Activated gamma-delta T cell (primary cell): Measurements from ENCODE around the gene KISS1R.
"Not testable (repeated sequence)": the region's sequence is repeated elsewhere in the genome, so short reads cannot be mapped to it uniquely, and the experiment has no call there.

Source experiments
- DNase-seq: peaks from one replicate; lab custom pipeline; 2025; lab: John Stamatoyannopoulos, UW
- total RNA-seq, 2 donors: gene quantifications; one replicate each; lab custom pipeline; 2026; lab: John Stamatoyannopoulos, UW

KISS1R gene
- 0.17 to 0.82 reads per million in 2 donors for total RNA-seq

- DNase-seq: no peak
Measured at GRCh38 chr19:917323-918151, at the start of gene KISS1R. TSS of gene KISS1R (plus strand) at chr19:917333. CDS start at chr19:917503, 170 bp downstream.

DNA sequence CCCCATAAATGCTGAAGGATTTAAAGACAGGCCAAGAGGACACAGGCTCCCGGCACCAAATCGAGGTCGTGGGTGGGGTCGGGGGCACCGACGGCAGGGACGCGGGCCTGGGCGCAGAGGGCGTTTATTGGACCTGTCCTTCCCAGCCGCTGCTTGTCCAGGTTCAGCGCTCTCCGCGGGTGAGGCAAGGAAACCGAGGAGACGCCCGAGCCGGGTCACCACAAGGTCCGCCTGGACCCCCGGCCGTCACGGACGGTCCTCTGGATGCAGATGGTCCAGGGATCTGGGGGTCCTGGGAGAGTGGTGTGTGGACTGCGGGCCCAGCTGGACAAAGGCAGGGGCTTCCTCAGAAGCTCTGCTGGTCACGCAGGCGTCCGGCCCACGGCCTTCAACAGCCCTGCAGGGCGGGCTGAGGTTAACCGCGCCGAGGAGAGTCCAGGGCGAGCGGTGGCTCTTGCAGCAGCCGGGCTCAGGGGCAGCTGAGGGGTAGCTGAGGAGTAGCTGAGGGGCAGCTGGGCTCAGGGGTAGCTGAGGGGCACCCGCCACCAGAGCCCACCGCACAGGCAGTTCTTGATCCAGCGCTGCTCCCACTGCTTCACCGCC lies 49.2 kb upstream of the KISS1R start:
- DNase-seq: no peak

GRCh38 chr19:868458-869244 lies 48.5 kb upstream of the KISS1R start:
- no peak for DNase-seq

DNA sequence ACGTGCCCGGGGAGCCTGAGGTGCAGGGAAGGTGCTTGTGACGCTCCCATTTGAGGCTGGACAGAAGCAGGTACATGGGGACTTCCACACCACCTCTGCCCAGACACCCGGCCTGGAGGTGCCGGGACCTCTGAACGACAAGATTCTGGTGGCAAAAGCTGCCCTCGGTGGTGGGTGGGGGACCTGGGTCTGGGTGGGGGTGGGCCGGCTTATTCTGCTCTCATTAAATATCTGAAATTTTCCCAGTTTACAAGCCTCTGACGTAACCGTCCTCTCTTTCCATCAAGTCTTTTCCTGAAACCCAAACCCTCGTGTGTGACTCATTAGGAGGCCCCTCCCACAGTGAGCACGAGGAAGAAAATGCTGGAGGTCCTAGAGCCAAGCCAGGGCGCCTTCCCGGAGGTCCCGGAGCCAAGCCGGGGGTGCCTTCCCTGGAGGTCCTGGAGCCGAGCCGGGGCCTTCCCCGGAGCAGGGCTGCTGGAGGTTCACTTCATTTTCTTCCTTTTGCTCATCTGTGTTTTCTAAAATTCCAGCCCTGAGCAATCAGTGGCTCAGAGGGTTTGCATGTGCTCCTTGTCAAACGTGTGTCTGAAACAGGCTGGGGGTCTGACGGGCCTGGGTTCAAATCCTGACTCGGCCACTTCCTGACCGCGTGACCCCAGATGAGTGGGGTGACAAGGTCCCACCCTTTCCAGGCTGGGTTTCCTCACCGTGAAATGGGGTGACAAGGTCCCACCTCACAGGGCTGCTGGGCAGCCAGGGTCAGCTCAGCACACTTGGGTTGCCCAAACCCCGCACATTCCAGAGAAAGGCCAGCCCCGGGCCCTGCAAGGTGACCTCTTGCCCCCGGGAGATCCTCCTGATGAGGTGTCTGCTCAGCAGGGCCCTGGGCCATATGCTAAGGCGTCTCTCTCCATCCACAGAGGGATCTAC lies 47.6 kb upstream of the KISS1R start:
- no peak for DNase-seq

GRCh38 chr19:870314-870713 lies 46.8 kb upstream of the KISS1R start:
- no peak for DNase-seq

DNA sequence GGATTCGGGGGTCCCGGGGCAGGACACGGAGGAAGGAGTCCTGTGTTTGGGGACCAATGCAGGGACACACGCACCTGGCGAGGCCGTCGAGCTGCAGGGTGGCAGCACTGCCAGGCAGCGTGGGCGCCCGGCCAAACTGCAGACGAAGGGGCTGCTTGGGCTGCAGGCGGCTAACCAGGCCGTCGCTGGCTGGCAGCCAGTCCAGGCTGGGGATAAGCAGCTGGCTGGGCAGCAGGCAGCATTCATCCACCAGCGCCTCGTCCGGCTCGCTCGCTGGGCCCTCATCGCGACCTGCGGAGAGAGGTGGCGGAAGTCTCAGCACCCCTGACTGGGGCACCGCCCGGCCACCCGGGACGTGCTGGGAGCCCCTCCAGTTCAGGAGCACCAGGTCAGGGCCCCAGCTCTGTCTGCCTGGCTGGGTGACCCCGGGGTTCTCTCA lies 46.2 kb upstream of the KISS1R start:
- no peak for DNase-seq

- DNase-seq: no peak
Measured at GRCh38 chr19:871446-872265, 45.5 kb upstream of the KISS1R start.

GRCh38 chr19:872266-872951 lies 44.7 kb upstream of the KISS1R start:
- no peak for DNase-seq

- no peak for DNase-seq
Measured at GRCh38 chr19:873084-873483, 44.0 kb upstream of the KISS1R start.

GRCh38 chr19:873561-874041 lies 43.5 kb upstream of the KISS1R start:
- no peak for DNase-seq

- DNase-seq: no peak
Measured at GRCh38 chr19:875265-875879, 41.8 kb upstream of the KISS1R start.

DNA sequence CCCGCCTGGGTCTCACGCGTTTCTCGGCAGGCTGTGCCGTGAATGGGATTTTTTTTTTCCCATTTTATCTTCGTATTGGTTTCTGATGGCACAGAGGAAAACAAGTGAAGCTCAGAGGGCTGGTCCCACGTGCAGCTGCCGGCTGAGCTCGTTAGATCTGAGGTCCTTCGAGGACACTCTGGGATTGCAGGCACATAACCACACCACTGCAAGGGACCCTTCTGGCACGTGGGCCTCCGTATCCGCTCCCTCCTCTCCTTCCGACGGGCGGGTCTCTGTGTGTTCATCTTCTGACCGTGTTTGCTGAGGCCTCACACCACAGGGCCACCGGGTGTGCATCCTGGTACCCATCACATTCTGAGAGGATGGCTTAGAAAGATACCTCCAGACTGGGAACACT lies 41.0 kb upstream of the KISS1R start:
- DNase-seq: no peak

GRCh38 chr19:876780-877314 lies 40.3 kb upstream of the KISS1R start:
- DNase-seq: no peak

DNA sequence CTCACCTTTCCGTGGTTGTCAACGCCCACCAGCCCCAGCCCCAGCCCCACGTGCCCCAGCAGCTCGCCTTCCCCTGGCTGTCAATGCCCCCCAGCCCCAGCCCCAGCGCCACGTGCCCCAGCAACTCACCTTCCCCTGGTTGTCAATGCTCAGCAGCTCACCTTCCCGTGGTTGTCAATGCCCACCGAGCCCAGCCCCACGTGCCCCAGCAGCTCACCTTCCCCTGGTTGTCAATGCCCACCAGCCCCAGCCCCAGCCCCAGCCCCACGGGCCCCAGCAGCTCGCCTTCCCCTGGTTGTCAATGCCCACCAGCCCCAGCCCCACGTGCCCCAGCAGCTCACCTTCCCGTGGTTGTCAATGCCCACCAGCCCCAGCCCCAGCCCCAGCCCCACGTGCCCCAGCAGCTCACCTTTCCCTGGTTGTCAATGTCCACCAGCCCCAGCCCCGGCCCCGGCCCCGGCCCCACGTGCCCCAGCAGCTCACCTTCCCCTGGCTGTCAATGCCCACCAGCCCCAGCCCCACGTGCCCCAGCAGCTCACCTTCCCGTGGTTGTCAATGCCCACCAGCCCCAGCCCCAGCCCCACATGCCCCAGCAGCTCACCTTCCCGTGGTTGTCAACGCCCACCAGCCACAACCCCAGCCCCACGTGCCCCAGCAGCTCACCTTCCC lies 39.0 kb upstream of the KISS1R start:
- not testable (repeated sequence) for DNase-seq

GRCh38 chr19:878751-879561 lies 38.2 kb upstream of the KISS1R start:
- not testable (repeated sequence) for DNase-seq

GRCh38 chr19:879711-880438 lies 37.3 kb upstream of the KISS1R start:
- DNase-seq: no peak
